ENCODE results near the gene ZSCAN29. TPM values are rescaled to one million over a fixed set of nuclear protein-coding genes. Genes with fewer than 3 reads are reported as not detected.
A peak's percentile ranks its signal among the peaks of the same experiment; 100 is the strongest.

ZSCAN29 gene
- total RNA-seq, 1 experiment from 2014 or later: 32.8 TPM

- Histone ChIP-seq H3K36me3 (ENCODE audit: control insufficient read depth, insufficient read depth, low read length) (peaks cover 50% of the 10 kb centered on the region), H3K27me3 (ENCODE audit: control insufficient read depth, insufficient read depth, low read length) (no peaks in the 10 kb centered on the region), H3K4me1 (ENCODE audit: control insufficient read depth, insufficient read depth, low read length) (no peaks in the 10 kb centered on the region), H3K9me3 (ENCODE audit: control insufficient read depth, insufficient read depth, low read depth, low read length) (no peaks in the 10 kb centered on the region), H3K4me3 (ENCODE audit: low read depth in 2 of 2, low read length in 2 of 2) (no peak overlapping the region), H3K27ac (ENCODE audit: low read length) (no peak overlapping the region)
- DNase-seq (ENCODE audit: low read depth, low spot score): no peak
- ChIA-PET CTCF (no interaction called here), POLR2A (interaction anchor here (0.6 kb wide), 1 partner anchor 33 kb away, joined by 7 read pairs; no protein-coding TSS in a partner anchor)
- TF ChIP-seq CTCF (IDR thresholded peaks at IDR 0.05) (no peak), REST (IDR thresholded peaks at IDR 0.05; ENCODE audit: insufficient read depth in 1 of 2, low read depth in 2 of 2, low read length in 1 of 2) (no peak), SIN3A (IDR thresholded peaks at IDR 0.05; ENCODE audit: borderline replicate concordance, insufficient read depth, low read depth, low read length) (no peak), TCF7L2 (IDR thresholded peaks at IDR 0.05; ENCODE audit: low read depth, low read length) (no peak), POLR2AphosphoS5 (IDR thresholded peaks at IDR 0.05; ENCODE audit: low read depth, low read length) (no peak; the same call in none of the 2 replicates)
- in situ Hi-C loops (cut with HindIII; ENCODE audit: low pct_unique_long_range_greater_than_20kb, low sequenced_read_pairs): no loop called here
- intact Hi-C loops (cut with micrococcal nuclease; ENCODE audit: unreplicated experiment): no loop called here
- TSS peak; percentile 49 for BruUV-seq (replicated peaks)
- ATAC-seq: no peak
Measured at GRCh38 chr15:43406189-43406588, 35.3 kb upstream of the ZSCAN29 start.

GRCh38 chr15:43404130-43404529 lies 33.3 kb upstream of the ZSCAN29 start:
- Histone ChIP-seq H3K4me1 (ENCODE audit: control insufficient read depth, insufficient read depth, low read length) (no peaks in the 10 kb centered on the region), H3K9me3 (ENCODE audit: control insufficient read depth, insufficient read depth, low read depth, low read length) (no peaks in the 10 kb centered on the region), H3K27me3 (ENCODE audit: control insufficient read depth, insufficient read depth, low read length) (no peaks in the 10 kb centered on the region), H3K36me3 (ENCODE audit: control insufficient read depth, insufficient read depth, low read length) (peaks cover 38% of the 10 kb centered on the region), H3K4me3 (ENCODE audit: low read depth in 2 of 2, low read length in 2 of 2) (no peak overlapping the region), H3K27ac (ENCODE audit: low read length) (no peak overlapping the region)
- CTCF ChIA-PET: no interaction called here
- ATAC-seq (no peak), DNase-seq (ENCODE audit: low read depth, low spot score) (no peak)
- TF ChIP-seq CTCF (IDR thresholded peaks at IDR 0.05) (no peak), TCF7L2 (IDR thresholded peaks at IDR 0.05; ENCODE audit: low read depth, low read length) (no peak), SIN3A (IDR thresholded peaks at IDR 0.05; ENCODE audit: borderline replicate concordance, insufficient read depth, low read depth, low read length) (no peak), POLR2AphosphoS5 (IDR thresholded peaks at IDR 0.05; ENCODE audit: low read depth, low read length) (no peak), REST (IDR thresholded peaks at IDR 0.05; ENCODE audit: insufficient read depth in 1 of 2, low read depth in 2 of 2, low read length in 1 of 2) (no peak)
- intact Hi-C loops (cut with micrococcal nuclease; ENCODE audit: unreplicated experiment) (no loop called here), in situ Hi-C loops (cut with HindIII; ENCODE audit: low pct_unique_long_range_greater_than_20kb, low sequenced_read_pairs) (no loop called here)
- POLR2A ChIA-PET: no interaction called here
- BruUV-seq (replicated peaks): no TSS peak
